ENCODE data around the gene PPM1H. TPM values are rescaled to one million over a fixed set of nuclear protein-coding genes. Genes with fewer than 3 reads are reported as not detected.

The PPM1H gene
- total and polyA plus RNA-seq, 4 donors = 2.3 to 7.2 (median 4.1) TPM

- TF ChIP-seq ZBTB33 (IDR thresholded peaks at IDR 0.05) = no peak
- TF ChIP-seq JUND (IDR thresholded peaks at IDR 0.05) = no peak
- no peak for TF ChIP-seq HNF4G (IDR thresholded peaks at IDR 0.05)
- TF ChIP-seq FOXA1 (IDR thresholded peaks at IDR 0.05) = no peak
- TF ChIP-seq REST (IDR thresholded peaks at IDR 0.05) = no peak
- no peak for TF ChIP-seq RAD21 (IDR thresholded peaks at IDR 0.05)
- TF ChIP-seq TAF1 (conservative IDR thresholded peaks at IDR 0.05) = no peak
- no peak for TF ChIP-seq SP1 (IDR thresholded peaks at IDR 0.05)
- TF ChIP-seq, protein P1, sequence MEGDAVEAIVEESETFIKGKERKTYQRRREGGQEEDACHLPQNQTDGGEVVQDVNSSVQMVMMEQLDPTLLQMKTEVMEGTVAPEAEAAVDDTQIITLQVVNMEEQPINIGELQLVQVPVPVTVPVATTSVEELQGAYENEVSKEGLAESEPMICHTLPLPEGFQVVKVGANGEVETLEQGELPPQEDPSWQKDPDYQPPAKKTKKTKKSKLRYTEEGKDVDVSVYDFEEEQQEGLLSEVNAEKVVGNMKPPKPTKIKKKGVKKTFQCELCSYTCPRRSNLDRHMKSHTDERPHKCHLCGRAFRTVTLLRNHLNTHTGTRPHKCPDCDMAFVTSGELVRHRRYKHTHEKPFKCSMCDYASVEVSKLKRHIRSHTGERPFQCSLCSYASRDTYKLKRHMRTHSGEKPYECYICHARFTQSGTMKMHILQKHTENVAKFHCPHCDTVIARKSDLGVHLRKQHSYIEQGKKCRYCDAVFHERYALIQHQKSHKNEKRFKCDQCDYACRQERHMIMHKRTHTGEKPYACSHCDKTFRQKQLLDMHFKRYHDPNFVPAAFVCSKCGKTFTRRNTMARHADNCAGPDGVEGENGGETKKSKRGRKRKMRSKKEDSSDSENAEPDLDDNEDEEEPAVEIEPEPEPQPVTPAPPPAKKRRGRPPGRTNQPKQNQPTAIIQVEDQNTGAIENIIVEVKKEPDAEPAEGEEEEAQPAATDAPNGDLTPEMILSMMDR (IDR thresholded peaks at IDR 0.05; ENCODE audit: low read depth, low read length, missing input control) = no peak
- peak; percentile 31 for TF ChIP-seq NR2F2 (IDR thresholded peaks at IDR 0.05)
- TF ChIP-seq GABPA (IDR thresholded peaks at IDR 0.05 in 1 of 2, conservative IDR thresholded peaks at IDR 0.05 in 1 of 2) = no peak
- no peak for TF ChIP-seq HNF4A (conservative IDR thresholded peaks at IDR 0.05)
- peak; percentile 66 to 84 for TF ChIP-seq RXRA (IDR thresholded peaks at IDR 0.05)
- TF ChIP-seq FOXA2 (IDR thresholded peaks at IDR 0.05) = no peak
- no peak for TF ChIP-seq YY1 (IDR thresholded peaks at IDR 0.05)
- TF ChIP-seq, protein P2, sequence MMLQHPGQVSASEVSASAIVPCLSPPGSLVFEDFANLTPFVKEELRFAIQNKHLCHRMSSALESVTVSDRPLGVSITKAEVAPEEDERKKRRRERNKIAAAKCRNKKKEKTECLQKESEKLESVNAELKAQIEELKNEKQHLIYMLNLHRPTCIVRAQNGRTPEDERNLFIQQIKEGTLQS (IDR thresholded peaks at IDR 0.05) = no peak
- no peak for TF ChIP-seq EGR1 (IDR thresholded peaks at IDR 0.05; ENCODE audit: low read depth in 2 of 2)
- TF ChIP-seq MAX (IDR thresholded peaks at IDR 0.05) = no peak
- Histone ChIP-seq H3K4me1 (ENCODE audit: control insufficient read depth in 4 of 4, insufficient read depth in 4 of 4, low read length in 3 of 4) (no peaks in the 10 kb centered on the region), H3K27ac (ENCODE audit: low read depth in 1 of 2, low read length in 2 of 2) (no peak overlapping the region), H3K4me3 (ENCODE audit: low read depth in 1 of 3, low read length in 3 of 3) (no peak overlapping the region), H3K36me3 (ENCODE audit: control insufficient read depth in 4 of 4, insufficient read depth in 3 of 4, low read depth in 1 of 4, low read length in 3 of 4) (peaks cover 0 to 2% (median 0%) of the 10 kb centered on the region in 4 donors), H3K27me3 (ENCODE audit: control insufficient read depth in 4 of 4, insufficient read depth in 4 of 4, low read length in 3 of 4) (no peaks in the 10 kb centered on the region), H3K9me3 (ENCODE audit: control insufficient read depth in 4 of 4, low read length in 3 of 4) (peaks cover 3 to 8% (median 5%) of the 10 kb centered on the region in 4 donors), H3K9ac (ENCODE audit: low read depth in 1 of 2, low read length in 2 of 2) (no peak overlapping the region)
- WGBS = 88% methylated on average over 4 of the region's 4 CpGs
- no peak for DNase-seq (ENCODE audit: low spot score)
These were observed 253.6 kb downstream of the PPM1H start for GRCh38 chr12:62681306-62681705.

All from liver (tissue), 9 donors.